GM21723 (cell line): ENCODE measurements around the gene NOS1AP.

Experiments
- ATAC-seq: cut with Tn5 transposase; IDR thresholded peaks from one replicate; pipeline ENCODE4 v1.9.1; 2021; ENCODE audit warnings: mild to moderate bottlenecking, moderate library complexity; ENCODE audit not compliant: unreplicated experiment

NOS1AP gene

DNA sequence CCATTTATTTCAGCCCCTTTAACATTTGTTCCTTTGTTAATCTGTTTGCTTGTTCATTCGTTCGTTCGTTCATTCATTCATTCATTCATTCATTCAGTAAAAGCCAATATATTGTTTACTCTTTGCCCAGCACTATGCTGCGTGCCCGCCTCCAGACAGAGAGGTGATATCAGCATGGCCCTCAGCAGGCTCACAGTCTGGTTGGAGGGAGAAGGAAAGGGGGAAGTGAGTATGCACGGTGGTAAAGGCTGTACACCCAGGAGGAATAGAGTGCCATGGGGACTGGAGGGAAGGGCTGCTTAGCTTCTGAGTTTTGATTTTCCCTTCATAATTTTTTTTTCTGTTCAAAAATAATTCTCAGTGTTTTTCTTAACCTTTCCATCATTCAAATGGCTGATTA lies 144.7 kb downstream of the NOS1AP start:
- no peak for ATAC-seq

DNA sequence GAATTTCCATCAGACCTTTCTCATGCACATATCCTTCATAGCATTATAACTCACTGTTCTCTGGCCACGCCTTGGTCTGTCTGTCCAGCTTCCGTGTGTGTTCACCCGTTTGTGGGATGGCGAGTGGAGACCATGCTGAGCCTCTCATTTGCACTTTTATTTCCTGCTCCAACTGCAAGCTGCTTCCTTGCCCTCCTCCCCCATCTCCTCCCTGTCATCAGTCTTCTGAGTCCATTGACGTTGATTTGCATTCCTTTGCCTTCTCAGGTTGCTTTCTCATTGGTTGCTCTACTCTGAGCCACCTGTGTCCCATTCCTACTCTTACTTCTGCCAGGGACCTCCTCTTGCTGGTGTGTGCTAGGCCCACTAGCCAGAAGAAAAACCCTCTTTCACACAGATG lies 146.4 kb downstream of the NOS1AP start:
- no peak for ATAC-seq

DNA sequence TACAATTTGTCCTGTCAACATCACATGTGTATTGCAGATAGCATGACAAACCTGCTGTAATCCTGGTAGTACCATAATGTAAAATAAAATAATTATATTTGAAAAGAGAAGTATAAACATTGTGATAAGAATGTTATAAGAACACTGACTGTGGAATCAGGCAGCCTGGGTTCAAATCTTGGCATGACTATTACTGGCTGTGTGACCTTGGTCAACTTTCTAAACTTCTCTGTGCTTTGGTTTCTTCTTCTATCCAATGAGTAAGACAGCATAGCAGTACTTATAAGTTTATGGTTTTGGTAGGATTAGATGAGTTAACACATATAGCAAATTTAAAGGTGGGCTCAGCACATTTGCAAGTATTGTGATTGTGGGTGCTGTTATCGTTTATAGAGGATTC lies 147.1 kb downstream of the NOS1AP start:
- ATAC-seq, result no peak

DNA sequence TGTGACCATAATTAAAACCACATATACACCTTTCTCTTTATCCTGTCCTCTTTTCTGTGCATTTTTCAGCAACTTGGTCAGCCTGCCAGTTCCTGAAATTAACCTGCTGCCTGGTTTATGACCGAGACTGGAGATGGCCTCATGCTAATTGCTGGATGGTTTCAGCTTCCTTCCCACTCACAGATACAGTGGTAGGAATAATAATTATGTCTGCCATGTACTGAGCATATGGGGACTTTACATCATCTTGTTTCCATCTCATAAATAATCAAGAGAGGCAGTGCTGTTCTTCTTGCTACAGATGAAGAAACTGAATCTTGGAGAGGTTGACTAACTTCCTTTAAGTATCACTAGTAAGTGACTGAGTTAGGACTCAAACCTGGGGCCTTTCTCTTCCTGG lies 148.2 kb downstream of the NOS1AP start:
- no peak for ATAC-seq

DNA sequence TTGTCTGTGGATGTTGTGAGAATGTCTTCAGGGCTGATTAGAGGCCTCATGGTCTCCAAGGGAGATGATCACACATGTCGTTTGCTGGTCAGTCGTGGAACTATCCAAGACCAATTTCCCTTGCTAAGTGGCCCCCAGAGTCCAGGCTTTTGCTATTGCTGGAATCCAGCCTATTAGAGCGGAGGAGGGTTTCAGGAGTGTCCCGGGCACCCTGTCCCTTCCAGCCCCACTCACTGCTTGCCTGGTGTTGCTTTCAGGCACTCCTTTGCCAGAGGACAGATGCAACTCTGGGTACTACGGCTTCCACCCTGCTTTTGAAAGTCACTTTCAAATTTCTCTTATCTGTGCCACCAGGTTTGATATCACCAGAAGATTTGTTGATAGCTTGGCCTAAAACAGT lies 149.1 kb downstream of the NOS1AP start:
- no peak for ATAC-seq

DNA sequence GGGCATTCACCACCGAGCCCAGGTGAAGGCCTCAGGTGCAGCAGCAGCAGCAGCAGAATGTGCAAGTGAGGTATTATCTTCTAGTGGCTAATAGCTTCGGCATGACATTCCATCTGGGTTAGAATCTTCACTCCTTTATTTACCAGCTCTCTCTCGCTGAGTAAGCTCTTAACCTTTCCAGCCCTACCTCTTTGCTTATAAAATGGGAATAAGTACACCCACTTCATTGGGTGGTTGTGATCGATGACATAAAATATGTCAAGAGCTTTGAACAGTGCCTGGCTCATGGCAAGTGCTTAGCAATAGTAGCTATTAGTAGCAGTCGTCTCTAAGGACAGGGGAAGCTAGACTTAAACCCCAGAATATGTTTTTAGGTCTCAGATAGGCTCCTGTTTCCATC lies 149.5 kb downstream of the NOS1AP start:
- ATAC-seq, result no peak

DNA sequence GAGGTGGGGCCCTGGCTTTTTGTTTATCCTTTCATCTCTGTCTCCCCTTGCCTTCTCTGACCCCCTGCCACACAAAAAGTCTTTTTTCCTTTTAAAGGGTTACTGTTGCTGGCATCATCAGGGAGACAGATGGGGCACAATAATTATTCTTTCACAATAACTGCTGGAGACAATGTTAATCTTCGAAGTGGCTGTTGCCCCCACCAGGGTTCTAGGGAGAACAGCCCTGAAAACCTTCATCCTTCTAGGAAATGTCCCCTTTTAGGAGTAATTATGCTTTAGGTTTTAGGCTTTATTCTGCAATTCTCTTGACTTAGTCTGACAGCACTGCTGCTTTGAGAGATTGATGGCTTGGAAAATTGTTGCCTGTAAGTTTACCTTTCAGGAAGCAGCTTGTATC lies 150.0 kb downstream of the NOS1AP start:
- no peak for ATAC-seq

DNA sequence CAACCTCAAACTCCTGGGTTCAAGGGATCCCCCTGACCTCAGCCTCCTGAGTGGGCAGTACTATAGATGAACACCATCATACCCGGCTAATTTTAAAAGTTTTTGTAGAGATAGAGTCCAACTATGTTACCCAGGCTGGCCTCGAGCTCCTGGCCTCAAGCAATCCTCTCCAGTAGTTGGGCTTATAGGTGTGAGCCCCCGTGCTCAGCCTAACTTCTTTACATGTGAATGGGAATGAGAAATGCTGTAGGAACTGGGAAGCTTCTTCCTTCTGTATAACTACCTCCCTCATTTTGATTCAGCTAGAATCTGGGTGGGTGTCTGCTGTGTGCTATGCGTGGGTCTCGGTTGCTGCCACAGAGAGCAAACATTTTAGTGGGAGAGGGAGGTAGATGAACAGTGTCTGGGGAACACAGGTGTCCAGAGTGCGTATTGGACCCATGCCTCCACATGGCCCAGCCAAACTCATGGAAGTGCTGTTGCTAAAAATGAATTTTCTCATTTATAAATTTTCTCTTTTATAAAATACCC lies 150.6 kb downstream of the NOS1AP start:
- no peak for ATAC-seq

DNA sequence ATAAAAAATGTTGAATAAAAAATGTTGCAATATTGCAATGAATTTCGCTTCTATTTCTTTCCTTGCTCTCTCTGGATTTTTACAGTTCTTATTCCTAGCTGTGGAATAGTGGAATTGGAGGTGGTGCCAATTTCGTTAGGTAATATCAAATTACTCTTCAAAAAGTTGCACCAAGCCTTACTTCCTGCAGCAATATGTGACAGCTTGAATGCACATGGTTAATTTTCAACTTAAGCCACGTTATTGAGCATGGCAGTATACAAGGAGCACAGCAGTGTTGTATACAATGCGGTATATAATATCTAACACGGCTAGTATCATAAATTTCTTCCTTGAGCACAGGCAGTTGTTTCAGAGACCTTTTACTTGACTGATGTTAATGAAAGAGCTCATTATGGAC lies 152.5 kb downstream of the NOS1AP start:
- no peak for ATAC-seq

DNA sequence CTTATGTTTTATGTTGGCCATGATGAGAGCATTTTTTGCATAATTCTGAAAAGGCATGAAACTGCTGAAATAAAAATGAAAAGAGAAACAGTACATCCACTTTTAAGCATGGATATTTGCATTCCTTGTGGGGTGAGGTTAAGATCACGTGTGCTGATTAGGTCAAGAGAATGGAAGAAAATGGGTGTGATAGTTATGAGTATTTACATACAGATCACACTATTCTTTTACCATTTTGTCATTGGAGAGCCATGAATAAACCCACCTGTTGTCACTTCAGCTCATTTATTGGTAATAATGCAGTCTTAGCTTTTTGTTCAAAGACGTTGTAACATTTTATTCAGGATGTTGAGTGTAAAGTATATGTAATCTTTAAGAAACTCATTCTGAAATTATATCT lies 153.2 kb downstream of the NOS1AP start:
- ATAC-seq, result no peak

DNA sequence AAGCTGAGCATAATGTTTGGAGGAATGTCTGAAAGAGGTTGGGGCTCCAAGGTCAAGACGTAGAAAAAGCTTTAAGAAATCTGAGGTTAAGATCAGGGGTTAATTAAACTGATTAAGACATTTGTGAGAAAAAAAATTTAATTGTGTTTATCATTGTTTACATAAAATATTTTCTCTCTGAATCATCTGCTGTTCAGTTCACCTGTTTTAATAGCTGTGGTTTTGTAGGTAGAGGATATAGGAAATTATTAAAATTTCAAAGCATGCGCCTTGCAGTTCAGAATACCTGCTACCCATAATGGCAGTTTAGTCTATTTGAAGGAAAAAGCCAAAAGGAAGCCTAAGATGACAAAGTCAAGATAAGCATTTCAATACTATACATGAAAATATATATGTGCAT lies 154.0 kb downstream of the NOS1AP start:
- no peak for ATAC-seq

DNA sequence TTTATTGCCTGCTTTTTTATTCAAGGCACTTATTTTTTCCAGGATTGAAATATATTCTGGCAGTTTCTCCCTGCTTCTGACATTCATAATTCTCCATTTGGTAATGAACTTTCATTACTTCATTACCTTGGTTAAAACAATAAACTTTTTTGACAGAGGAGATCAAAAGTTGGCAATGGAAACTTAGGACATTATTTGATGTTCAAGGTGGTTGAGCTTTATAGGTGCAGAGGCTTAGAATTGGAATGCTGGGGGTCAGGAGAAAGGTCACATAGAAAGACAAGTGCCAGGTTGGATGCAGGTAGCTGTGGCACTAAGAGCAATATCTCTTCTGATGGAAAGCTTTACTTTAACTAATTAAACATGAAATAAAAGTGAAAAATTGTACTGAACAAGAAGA lies 154.8 kb downstream of the NOS1AP start:
- no peak for ATAC-seq

DNA sequence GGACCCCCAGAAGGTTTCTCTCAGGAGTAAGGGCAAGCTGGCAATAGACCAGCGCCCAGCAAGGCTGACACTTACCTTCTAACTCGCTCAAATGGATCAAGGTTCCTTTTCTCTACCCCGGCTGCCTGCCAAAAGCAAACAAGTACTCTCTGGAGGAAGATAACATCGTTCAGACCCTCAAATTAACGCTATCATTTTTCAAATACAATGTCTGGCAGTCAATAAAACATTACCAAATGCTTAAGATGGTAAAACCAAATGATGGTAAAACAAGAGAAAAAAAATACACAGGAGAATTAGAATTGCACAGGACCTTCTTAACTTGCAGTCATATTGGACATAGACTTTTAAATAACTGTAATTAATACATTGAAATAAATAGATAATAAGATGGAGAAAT lies 159.1 kb downstream of the NOS1AP start:
- no peak for ATAC-seq

DNA sequence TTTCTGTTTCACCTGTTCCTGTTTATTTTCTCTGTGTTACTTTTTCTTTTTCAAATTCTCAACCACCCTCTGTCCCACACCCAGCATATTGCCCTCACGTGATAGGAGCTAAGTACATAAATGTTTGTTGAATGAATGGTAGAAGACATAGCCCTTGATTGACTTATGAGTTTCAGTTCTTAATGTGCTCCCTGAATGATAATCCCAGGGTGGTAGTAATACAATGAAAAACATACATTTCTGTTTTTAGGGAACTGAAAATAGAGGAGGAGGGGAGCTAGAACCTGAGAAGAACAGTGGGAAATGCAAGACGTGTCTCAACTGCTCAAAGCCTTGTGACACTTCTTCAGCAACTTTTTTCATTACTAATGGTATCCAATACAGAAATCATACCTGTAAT lies 160.1 kb downstream of the NOS1AP start:
- no peak for ATAC-seq

DNA sequence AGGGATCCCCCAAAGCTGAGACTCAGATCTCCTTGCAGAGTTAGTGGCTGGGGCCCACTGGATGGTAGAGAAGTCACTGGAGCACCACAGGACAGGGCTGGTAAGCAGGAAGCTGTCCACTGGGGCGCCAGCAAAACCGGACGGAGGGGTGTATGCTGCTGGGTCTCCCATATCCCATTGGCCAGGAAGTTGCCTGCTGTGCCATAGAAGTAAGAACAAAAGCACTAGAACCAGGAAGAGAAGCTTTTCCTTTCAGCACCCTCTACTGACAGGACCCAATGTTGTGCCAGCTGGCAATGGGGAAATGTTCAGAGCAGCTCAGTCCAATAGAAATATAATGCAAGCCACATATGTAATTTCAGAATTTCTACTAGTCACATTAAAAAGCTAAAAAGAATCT lies 160.6 kb downstream of the NOS1AP start:
- no peak for ATAC-seq

DNA sequence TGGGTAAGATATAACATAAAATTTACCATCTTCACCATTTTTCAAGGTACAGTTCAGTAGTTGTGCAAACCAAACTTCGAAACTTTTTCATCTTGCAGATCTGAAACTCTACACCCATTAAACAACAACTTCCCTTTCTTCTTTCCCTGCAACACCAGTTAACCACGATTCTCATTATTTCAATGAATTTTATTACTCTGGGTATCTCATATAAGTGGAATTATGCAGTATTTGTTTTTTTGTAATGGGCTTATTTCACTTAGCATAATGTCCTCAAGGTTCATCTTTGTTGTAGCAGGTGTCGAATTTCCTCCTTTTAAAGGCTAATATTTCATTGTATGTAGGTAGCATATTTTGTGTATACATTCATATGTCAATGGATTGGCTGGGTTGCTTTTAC lies 161.0 kb downstream of the NOS1AP start:
- no peak for ATAC-seq

DNA sequence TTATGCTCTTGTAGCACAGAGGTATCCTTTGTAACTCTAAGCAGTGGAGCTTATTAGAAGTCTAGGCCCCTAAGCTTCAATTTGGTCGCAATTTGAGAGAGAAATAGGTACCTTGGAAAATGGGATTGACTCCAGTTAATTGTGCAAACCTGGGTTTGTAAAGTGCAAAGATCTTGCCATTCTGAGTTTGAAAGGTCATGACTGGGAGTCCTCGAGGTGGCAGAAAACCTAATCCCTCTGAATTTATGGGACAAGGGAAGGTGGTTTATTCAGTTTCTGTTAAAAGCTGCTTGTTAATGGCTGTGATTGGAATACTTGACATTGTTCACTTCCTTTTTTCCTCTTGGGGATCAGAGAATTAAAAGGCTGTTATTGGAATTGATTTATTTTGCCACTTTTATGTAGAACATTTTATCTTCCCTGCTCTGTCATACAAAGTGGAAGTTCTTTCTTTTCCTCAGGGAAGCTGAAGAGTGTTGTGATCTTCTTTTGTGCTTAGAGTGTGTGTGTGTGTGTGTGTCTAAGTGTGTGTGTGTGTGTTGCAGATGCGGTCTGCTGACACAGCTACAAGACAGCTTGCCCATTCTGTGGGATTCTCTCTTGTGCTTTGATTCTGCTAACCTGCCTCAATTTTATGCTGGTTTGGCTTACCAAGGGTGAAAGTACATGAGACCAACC lies 162.7 kb downstream of the NOS1AP start:
- no peak for ATAC-seq

DNA sequence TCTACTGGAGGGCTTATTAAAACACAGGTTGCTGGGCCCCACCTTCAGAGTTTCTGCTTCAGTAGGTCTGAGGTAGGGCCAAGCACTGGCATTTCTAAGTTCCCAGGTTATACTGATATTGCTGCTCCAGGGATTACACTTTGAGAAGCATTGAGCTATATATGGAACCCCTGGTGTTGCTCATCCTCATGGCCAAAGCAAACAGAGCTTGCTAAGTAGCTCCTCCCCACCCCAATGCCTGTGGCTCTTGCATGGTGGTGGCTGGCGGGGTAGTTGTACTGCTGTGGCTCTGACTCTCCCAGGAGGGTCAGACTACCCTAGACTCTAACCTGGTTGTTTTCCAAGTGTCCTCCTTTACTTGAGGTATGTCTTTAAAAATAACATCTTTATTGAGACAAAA lies 163.6 kb downstream of the NOS1AP start:
- ATAC-seq, result no peak

DNA sequence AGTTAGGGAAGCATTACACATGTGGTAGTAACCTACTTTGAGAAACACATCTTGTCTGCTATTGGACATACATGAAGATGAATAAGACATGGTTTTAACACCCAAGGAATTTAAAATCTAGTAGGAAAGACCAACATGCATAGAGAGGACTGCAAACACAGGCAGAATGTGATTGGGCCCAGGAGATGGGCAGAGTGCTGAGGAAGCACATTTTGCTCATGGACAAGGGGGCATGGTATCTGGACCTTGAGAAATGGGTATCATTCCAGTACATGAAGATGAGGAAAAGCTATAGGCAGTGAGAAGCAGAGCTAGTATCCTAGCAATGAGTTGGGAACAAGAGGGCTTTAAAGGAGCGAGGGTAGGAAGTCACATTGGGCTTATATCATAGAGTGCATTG lies 164.4 kb downstream of the NOS1AP start:
- ATAC-seq, result no peak

DNA sequence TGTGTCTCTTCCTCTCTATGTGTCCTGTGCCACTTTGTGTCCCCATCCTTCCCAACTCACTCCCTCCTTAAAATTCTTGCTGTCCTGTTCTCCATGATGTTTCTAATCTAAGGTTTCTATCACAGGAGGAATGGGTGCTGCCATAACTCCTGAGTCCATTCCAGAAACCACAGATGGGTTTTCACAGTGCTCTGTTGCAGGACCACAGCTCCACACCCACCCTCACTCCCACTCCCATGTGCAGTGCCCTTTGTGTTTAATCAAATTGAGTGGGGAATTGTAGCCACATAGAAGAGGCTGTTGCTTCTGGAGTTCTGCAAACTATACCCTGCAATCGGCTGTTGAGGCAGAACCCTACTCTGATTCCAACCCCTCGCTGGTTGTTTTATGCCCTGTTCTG lies 165.1 kb downstream of the NOS1AP start:
- ATAC-seq, result no peak

DNA sequence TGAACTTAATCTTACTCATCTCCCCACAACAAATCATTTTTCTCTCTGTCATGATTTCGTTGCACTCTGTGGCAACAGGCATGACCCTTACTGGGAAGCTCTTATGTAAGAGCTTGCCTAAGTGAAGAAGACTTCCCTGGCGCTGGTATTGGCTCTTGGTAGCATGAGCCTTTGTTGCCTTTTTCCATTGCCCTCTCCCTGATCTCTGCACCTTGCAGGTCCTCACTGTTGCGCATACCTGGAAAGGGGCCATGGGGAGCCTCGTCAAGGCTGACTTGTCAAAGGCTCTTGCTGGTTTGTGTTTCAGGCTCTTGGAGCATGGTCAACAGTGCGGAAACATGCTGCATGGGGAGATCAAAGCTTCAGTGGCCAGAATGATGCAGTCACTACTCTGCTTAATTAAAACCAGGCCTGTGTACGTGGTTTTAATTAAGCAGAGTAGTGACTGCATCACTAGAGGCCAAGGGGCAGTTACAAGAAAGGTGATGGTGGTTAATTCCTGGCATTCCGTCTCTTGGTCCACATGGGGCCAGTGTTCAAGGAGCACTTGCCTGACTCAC lies 165.8 kb downstream of the NOS1AP start:
- ATAC-seq, result no peak

DNA sequence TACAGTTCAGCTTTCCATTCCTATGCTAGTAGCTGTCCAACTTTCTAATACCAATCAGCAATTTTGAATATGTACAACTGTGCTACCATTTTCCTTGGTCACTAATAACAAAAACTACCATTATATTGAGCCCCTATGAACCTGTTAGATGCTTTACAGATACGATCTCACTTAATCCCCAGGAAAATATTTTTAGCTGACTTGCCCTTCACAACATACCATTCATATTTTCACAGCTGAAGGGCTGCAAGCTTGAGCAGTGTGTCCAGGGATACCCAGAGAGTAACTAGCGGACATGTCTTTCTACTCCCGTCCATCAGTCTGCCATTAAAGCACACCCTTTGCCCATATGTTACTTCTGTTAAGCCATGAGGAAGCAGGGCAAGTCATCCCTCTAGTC lies 166.7 kb downstream of the NOS1AP start:
- no peak for ATAC-seq

DNA sequence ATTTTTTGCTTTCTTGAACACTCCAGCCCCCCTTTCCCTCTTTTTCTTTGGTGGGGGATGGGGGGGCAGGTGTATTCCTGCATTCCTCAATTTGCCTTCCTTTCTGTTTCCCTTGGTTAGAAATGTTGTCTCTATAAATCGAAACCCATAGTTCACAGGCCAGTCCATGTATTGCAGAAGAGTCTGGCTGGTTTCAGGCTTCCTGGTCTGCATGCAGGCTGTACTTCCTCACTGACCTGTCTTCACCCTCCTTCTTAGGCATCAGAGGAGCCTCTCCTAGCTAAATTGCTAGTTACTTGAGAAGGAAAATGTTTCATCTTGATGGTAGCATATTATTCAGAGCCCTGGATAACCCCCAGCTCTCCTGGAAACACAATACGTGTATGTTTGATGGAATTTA lies 167.1 kb downstream of the NOS1AP start:
- no peak for ATAC-seq
